ENCODE measurements around the gene SMPD4. TPM values are rescaled to one million over a fixed set of nuclear protein-coding genes. Genes with fewer than 3 reads are reported as not detected.
"Not testable (repeated sequence)": the region's sequence is repeated elsewhere in the genome, so short reads cannot be mapped to it uniquely, and the experiment has no call there.

The SMPD4 gene
- total and polyA plus RNA-seq, 2 experiments from 2014 or later: 23.8 to 37.1 TPM

GRCh38 chr2:130198343-130198742, 16.9 kb upstream of the SMPD4 start, which contains the start of gene TUBA3E:
Gene TUBA3E (minus strand): TSS chr2:130198439. CDS start chr2:130198360, 79 bp downstream.
- in situ Hi-C loops (cut with MboI): no loop called here
- no peak within 1 kb of the TSS for H3K4me3 ChIP-seq
- TF ChIP-seq EZH2 (IDR thresholded peaks at IDR 0.05; ENCODE audit: insufficient read depth, poor library complexity, severe bottlenecking) (no peak), EZH2phosphoT487 (IDR thresholded peaks at IDR 0.05; ENCODE audit: insufficient read depth, low read depth) (no peak)
- no peaks in the 10 kb centered on the region for H3K27me3 ChIP-seq (replicated peaks; ENCODE audit: insufficient read depth)
- H4K20me1 ChIP-seq (ENCODE audit: insufficient read depth): no peaks in the 10 kb centered on the region
- no peak for DNase-seq
- 92 to 96% methylated on average over 25 to 26 of the region's 26 CpGs for WGBS, 2 experiments (ENCODE audit: low coverage in 1 of 2, low lambda C conversion rate in 2 of 2, missing lambda C conversion rate in 2 of 2)
- no peak within 1 kb of the TSS for H3K4me2 ChIP-seq (ENCODE audit: unreplicated experiment)
- no peaks in the 10 kb centered on the region for H3K36me3 ChIP-seq (ENCODE audit: low read depth)
- H3K9ac ChIP-seq: no peak within 1 kb of the TSS
- H3K27ac ChIP-seq: no peak within 1 kb of the TSS
- H2AFZ ChIP-seq: no peak within 1 kb of the TSS
- no peaks in the 10 kb centered on the region for H3K79me2 ChIP-seq (ENCODE audit: insufficient read depth)
- H3K9me3 ChIP-seq (ENCODE audit: low read depth): no peaks in the 10 kb centered on the region
- no peaks in the 10 kb centered on the region for H3K9me2 ChIP-seq (ENCODE audit: insufficient read depth)
- no peaks in the 10 kb centered on the region for H3K4me1 ChIP-seq (ENCODE audit: insufficient read depth)
- no peaks in the 10 kb centered on the region for H3F3A ChIP-seq (ENCODE audit: insufficient read depth)

- H3K27me3 ChIP-seq (replicated peaks; ENCODE audit: insufficient read depth); H3K4me3 ChIP-seq; H2AFZ ChIP-seq; in situ Hi-C loops (cut with MboI); H3K9me3 ChIP-seq (ENCODE audit: low read depth); H3K4me2 ChIP-seq (ENCODE audit: unreplicated experiment); H3K27ac ChIP-seq; H3K36me3 ChIP-seq (ENCODE audit: low read depth); H3F3A ChIP-seq (ENCODE audit: insufficient read depth); H3K9ac ChIP-seq; H4K20me1 ChIP-seq (ENCODE audit: insufficient read depth); H3K9me2 ChIP-seq (ENCODE audit: insufficient read depth); DNase-seq; H3K4me1 ChIP-seq (ENCODE audit: insufficient read depth); H3K79me2 ChIP-seq (ENCODE audit: insufficient read depth): not testable (repeated sequence)
- WGBS, 2 experiments (ENCODE audit: low coverage in 1 of 2, low lambda C conversion rate in 2 of 2, missing lambda C conversion rate in 2 of 2): 84 to 95% methylated on average over 7 to 11 of the region's 13 CpGs
These were observed 14.7 kb upstream of the SMPD4 start for GRCh38 chr2:130196052-130196451.

- H3K9ac ChIP-seq; H2AFZ ChIP-seq; DNase-seq; H3K9me2 ChIP-seq (ENCODE audit: insufficient read depth); H3K4me2 ChIP-seq (ENCODE audit: unreplicated experiment); H3K4me3 ChIP-seq; H4K20me1 ChIP-seq (ENCODE audit: insufficient read depth); in situ Hi-C loops (cut with MboI); H3K27me3 ChIP-seq (replicated peaks; ENCODE audit: insufficient read depth); H3K9me3 ChIP-seq (ENCODE audit: low read depth); H3K4me1 ChIP-seq (ENCODE audit: insufficient read depth); H3F3A ChIP-seq (ENCODE audit: insufficient read depth); H3K27ac ChIP-seq; H3K79me2 ChIP-seq (ENCODE audit: insufficient read depth); H3K36me3 ChIP-seq (ENCODE audit: low read depth): not testable (repeated sequence)
- whole genome bisulfite sequencing, 2 experiments (ENCODE audit: low coverage in 1 of 2, low lambda C conversion rate in 2 of 2, missing lambda C conversion rate in 2 of 2): 69 to 77% methylated on average over 9 of the region's 9 CpGs
These were observed 13.8 kb upstream of the SMPD4 start for GRCh38 chr2:130195089-130195635.

GRCh38 chr2:130193824-130194223, 12.4 kb upstream of the SMPD4 start:
- in situ Hi-C loops (cut with MboI); H3K9me2 ChIP-seq (ENCODE audit: insufficient read depth); H3K79me2 ChIP-seq (ENCODE audit: insufficient read depth); H3K9me3 ChIP-seq (ENCODE audit: low read depth); H3K4me1 ChIP-seq (ENCODE audit: insufficient read depth); DNase-seq; H3K4me2 ChIP-seq (ENCODE audit: unreplicated experiment); H3K4me3 ChIP-seq; H3K27me3 ChIP-seq (replicated peaks; ENCODE audit: insufficient read depth); H3K36me3 ChIP-seq (ENCODE audit: low read depth); H2AFZ ChIP-seq; H4K20me1 ChIP-seq (ENCODE audit: insufficient read depth); H3K27ac ChIP-seq; H3K9ac ChIP-seq; H3F3A ChIP-seq (ENCODE audit: insufficient read depth): not testable (repeated sequence)
- 91 to 92% methylated on average over 21 to 22 of the region's 22 CpGs for WGBS, 2 experiments (ENCODE audit: low coverage in 1 of 2, low lambda C conversion rate in 2 of 2, missing lambda C conversion rate in 2 of 2)

- H4K20me1 ChIP-seq (ENCODE audit: insufficient read depth); H3K4me2 ChIP-seq (ENCODE audit: unreplicated experiment); H3K9ac ChIP-seq; DNase-seq; H3F3A ChIP-seq (ENCODE audit: insufficient read depth); H3K4me3 ChIP-seq; H3K36me3 ChIP-seq (ENCODE audit: low read depth); in situ Hi-C loops (cut with MboI); H3K9me2 ChIP-seq (ENCODE audit: insufficient read depth); H3K4me1 ChIP-seq (ENCODE audit: insufficient read depth); H2AFZ ChIP-seq; H3K79me2 ChIP-seq (ENCODE audit: insufficient read depth); H3K27ac ChIP-seq; H3K27me3 ChIP-seq (replicated peaks; ENCODE audit: insufficient read depth); H3K9me3 ChIP-seq (ENCODE audit: low read depth): not testable (repeated sequence)
- 80 to 82% methylated on average over 3 of the region's 3 CpGs for WGBS, 2 experiments (ENCODE audit: low coverage in 1 of 2, low lambda C conversion rate in 2 of 2, missing lambda C conversion rate in 2 of 2)
These were observed 11.0 kb upstream of the SMPD4 start for GRCh38 chr2:130192451-130192850.

- H3K4me2 ChIP-seq (ENCODE audit: unreplicated experiment); H4K20me1 ChIP-seq (ENCODE audit: insufficient read depth); H3K4me1 ChIP-seq (ENCODE audit: insufficient read depth); H2AFZ ChIP-seq; H3K9ac ChIP-seq; H3K36me3 ChIP-seq (ENCODE audit: low read depth); H3K9me3 ChIP-seq (ENCODE audit: low read depth); DNase-seq; H3F3A ChIP-seq (ENCODE audit: insufficient read depth); H3K27me3 ChIP-seq (replicated peaks; ENCODE audit: insufficient read depth); H3K9me2 ChIP-seq (ENCODE audit: insufficient read depth); in situ Hi-C loops (cut with MboI); H3K27ac ChIP-seq; H3K4me3 ChIP-seq: not testable (repeated sequence)
- 97 to 98% methylated on average over 6 of the region's 6 CpGs for WGBS, 2 experiments (ENCODE audit: low coverage in 1 of 2, low lambda C conversion rate in 2 of 2, missing lambda C conversion rate in 2 of 2)
- H3K79me2 ChIP-seq (ENCODE audit: insufficient read depth): peaks cover 11% of the 10 kb centered on the region
These were observed 9.9 kb upstream of the SMPD4 start for GRCh38 chr2:130191319-130191718.
